Muscle layer of colon (tissue), 2 donors: ENCODE data around the gene GJC2.

ENCODE experiments used
- H3K27ac ChIP-seq: one replicate; pipeline ENCODE4 v1.7.0; 2013; ENCODE audit warnings: low read depth, mild to moderate bottlenecking, low read length, moderate library complexity
- H3K27me3 ChIP-seq, 2 donors: one replicate each; pipeline ENCODE4 v1.7.0; 2013; ENCODE audit warnings: low read length in 2 of 2, mild to moderate bottlenecking in 2 of 2; ENCODE audit not compliant: insufficient read depth in 2 of 2, control insufficient read depth in 1 of 2
- H3K36me3 ChIP-seq: one replicate; pipeline ENCODE4 v1.7.0; 2013; ENCODE audit warnings: mild to moderate bottlenecking, low read length; ENCODE audit not compliant: insufficient read depth
- H3K4me1 ChIP-seq: one replicate; pipeline ENCODE4 v1.7.0; 2013; ENCODE audit warnings: mild to moderate bottlenecking, low read length; ENCODE audit not compliant: insufficient read depth
- H3K4me3 ChIP-seq, 2 donors: one replicate each; pipeline ENCODE4 v1.7.0; 2013; ENCODE audit warnings: low read length in 2 of 2, low read depth in 1 of 2, mild to moderate bottlenecking in 1 of 2, moderate library complexity in 1 of 2
- H3K9ac ChIP-seq: one replicate; pipeline ENCODE4 v1.7.0; 2013; ENCODE audit warnings: low read length
- H3K9me3 ChIP-seq: one replicate; pipeline ENCODE4 v1.7.0; 2013; ENCODE audit warnings: mild to moderate bottlenecking, low read length
- donor health status: abdominal sarcoma.
- donor health status: Adenocarcinoma of cecum.

GJC2 gene

DNA sequence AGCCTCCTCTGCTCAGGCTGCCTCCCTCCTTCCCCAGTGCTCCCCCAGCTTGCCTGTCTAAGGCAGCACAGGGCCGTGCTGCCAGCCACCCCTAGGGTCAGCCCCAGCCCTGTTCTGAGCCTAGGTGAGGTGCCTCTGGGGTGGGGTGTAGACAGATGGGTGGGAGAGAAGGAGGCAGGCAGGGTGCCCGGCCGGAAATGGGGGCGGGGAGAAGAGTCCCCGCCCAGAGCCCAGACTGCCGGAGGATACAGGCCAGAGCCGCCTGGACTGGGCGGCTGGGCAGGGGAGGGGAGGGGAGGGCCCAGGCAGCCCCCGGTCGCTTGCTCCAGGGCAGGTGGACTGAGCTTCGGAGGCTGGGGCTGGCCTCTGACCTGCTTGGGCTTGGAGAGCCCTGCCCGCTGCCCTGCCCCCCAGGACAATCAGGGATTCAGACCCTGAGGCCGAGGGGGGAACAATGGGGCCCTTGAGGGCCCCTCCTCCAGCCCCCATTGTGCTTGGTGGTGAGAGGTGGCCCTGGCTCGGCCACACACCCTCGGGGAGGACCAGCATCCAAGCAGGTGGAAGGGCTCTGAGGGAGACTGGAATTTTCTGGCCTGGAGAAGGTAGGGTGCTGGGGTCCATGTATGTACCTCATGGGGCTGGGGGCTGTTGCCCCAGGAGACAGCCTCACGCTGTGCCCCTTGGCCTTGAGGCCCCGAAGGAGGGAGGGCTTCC, at the start of gene GJC2:
Gene GJC2, plus strand, starts transcription at position 525 of the 714 bp plus-strand sequence. CDS start 7,829 bp downstream, outside the sequence.
- Histone ChIP-seq H3K27ac (peak within 1 kb of the TSS; percentile 98), H3K9ac (peak within 1 kb of the TSS; percentile 82), H3K4me3 (peak within 1 kb of the TSS; percentile 34 to 74), H3K27me3 (no peaks in the 10 kb centered on the region), H3K9me3 (no peaks in the 10 kb centered on the region), H3K4me1 (peaks cover 49% of the 10 kb centered on the region), H3K36me3 (peaks cover 19% of the 10 kb centered on the region)

- Histone ChIP-seq H3K27ac (no peak overlapping the region), H3K9ac (no peak overlapping the region), H3K27me3 (no peaks in the 10 kb centered on the region), H3K4me3 (no peak overlapping the region), H3K9me3 (no peaks in the 10 kb centered on the region), H3K36me3 (peaks cover 40% of the 10 kb centered on the region), H3K4me1 (peaks cover 23% of the 10 kb centered on the region)
Measured at GRCh38 chr1:228100822-228101613, 48.7 kb upstream of the GJC2 start.

DNA sequence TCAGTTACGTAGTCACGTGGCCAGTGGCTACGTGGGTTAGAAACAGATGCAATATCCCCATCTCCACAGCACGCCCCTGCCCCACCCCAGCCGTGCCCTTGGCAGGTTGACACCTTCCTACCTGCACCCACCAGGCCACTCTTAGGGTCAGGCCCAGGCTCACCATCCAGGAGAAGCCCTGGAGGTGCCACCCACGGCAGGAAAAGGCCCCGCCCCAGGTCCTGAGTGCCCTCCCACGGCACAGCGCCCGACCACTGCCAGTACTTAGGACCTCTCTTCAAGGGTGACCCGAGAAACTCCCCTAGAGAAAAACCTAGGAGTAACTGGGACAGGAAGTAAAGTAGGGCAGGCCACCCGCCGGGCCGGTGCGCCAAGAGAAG, 48.1 kb upstream of the GJC2 start:
- Histone ChIP-seq H3K4me1 (peaks cover 19% of the 10 kb centered on the region), H3K9me3 (no peaks in the 10 kb centered on the region), H3K9ac (no peak overlapping the region), H3K27ac (no peak overlapping the region), H3K4me3 (no peak overlapping the region), H3K36me3 (peaks cover 41% of the 10 kb centered on the region), H3K27me3 (no peaks in the 10 kb centered on the region)

DNA sequence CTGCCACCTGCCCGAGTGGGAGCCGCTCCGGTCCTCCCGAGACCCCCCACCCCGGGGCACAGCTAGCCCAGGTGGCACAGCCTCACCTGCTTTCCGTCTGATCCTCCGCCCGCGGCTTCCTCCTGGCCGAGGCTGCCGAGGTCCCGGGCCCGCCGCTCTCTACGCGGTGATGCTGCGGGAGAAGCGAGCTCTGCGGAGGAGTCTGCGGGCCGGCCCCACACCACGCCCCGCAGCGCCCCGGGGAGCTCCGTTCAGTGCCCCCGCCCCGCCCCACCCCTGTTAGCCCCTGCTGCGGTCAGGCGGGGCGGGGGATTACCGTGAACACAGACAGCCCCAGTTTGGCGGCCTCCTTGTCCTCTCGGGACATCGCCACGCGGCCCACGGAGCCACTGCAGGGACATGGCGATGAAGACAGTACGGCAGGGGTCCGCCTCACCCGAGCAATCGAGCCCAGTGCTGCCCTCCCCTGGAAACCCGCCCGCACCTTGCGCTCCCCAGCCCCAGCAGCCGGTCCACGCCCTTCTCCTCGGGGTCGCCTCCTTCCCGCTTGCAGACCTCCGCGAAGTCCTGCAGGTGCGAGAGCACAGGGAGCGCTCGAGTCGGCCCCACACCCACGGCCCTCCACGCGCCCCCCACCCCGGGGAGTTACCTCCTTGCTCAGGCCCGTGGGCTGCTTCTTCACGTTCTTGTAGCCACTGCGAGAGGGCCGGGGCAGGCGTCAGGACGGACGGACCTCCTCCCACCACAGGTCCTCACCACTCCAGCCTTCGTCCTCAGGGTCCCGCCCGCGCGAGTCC, 47.5 kb upstream of the GJC2 start:
- no peak overlapping the region for H3K9ac ChIP-seq
- H3K9me3 ChIP-seq, result no peaks in the 10 kb centered on the region
- peaks cover 19% of the 10 kb centered on the region for H3K4me1 ChIP-seq
- no peaks in the 10 kb centered on the region for H3K27me3 ChIP-seq
- H3K4me3 ChIP-seq, result peak overlapping the region; percentile 38 to 53
- peak overlapping the region; percentile 66 for H3K27ac ChIP-seq
- peaks cover 46% of the 10 kb centered on the region for H3K36me3 ChIP-seq

DNA sequence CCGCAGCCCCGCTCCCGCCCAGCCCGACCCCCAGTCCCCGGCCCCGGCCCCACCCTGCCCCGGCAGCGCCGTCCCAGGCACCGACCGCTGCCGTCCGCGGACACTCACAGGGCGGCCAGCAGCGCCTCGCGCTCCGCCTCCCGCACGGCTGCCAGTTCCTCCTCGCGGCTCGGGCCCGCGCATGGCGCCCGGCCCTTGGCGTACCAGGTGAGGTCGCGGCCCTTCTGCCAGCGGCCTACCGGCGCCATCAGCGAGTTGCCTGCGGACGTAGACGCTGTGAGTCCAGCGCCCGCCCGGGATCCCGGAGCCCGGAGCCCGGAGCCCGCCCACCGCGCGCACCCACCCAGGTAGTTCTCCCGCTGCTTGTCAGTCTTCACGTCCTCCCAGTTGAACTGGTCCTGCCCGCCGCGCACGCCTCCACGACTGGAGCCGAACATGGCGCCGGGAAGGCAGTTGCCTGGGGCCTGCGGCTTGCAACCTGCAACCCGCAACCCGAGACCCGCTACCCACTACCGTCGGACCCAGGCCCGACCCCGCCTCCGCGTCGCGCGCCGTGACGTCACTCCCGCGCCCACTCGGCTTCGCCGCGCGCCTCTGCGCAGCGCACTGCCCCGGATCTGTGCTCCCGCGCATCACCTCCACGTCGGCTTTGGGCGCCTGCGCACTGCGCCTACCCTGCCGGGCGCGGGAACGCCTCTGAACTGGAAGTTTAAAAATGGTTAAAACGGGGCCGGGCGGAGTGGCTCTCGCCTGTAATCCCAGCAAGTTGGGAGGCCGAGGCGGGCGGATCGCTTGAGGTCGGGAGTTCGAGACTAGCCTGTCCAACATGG, 46.7 kb upstream of the GJC2 start, which contains the start of gene C1orf35:
Gene C1orf35, minus strand, starts transcription at position 535 of the 830 bp plus-strand sequence. Its CDS starts 98 bp downstream, at position 437.
- Histone ChIP-seq H3K27me3 (no peaks in the 10 kb centered on the region), H3K9me3 (no peaks in the 10 kb centered on the region), H3K36me3 (peaks cover 43% of the 10 kb centered on the region), H3K4me3 (peak within 1 kb of the TSS; percentile 53 to 80), H3K9ac (no peak within 1 kb of the TSS), H3K4me1 (peaks cover 24% of the 10 kb centered on the region), H3K27ac (peak within 1 kb of the TSS; percentile 77)

DNA sequence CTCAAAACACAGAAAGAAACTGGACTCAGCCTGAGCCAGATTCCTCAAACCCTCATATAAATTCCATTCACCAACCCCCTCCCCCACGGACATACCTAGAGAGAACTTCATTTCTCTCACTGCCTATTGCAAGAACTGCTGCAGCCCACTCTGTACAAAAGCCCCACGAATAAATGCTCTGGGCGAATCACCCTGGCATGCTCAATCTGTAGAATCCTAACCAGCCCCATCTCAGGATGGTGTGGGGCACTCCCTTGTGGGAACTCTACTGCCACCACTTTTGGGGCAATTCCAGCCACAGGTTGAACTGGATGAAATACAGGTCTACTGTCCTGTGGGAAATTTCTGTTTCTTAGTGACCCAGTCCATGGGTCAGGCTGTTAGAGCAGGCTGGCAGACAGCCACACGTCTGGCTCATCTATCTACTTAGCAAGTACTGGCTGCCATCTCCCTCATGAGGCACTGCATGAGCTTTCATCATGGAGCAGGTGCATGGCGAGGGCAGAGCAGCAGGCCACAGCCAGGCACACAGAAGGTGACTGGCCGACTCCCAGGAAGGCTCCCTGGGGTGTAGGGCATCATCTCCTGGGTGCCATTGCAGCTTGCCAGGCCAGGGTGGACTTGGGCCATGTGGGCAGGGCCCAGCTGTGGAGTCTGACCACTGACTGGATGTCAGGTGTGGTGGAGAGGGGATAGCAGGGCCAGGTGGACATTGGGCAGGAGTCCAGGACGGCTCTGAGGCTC, 45.0 kb upstream of the GJC2 start:
- Histone ChIP-seq H3K9me3 (no peaks in the 10 kb centered on the region), H3K9ac (no peak overlapping the region), H3K4me3 (no peak overlapping the region), H3K27me3 (no peaks in the 10 kb centered on the region), H3K36me3 (peaks cover 26% of the 10 kb centered on the region), H3K4me1 (peaks cover 32% of the 10 kb centered on the region), H3K27ac (no peak overlapping the region)

DNA sequence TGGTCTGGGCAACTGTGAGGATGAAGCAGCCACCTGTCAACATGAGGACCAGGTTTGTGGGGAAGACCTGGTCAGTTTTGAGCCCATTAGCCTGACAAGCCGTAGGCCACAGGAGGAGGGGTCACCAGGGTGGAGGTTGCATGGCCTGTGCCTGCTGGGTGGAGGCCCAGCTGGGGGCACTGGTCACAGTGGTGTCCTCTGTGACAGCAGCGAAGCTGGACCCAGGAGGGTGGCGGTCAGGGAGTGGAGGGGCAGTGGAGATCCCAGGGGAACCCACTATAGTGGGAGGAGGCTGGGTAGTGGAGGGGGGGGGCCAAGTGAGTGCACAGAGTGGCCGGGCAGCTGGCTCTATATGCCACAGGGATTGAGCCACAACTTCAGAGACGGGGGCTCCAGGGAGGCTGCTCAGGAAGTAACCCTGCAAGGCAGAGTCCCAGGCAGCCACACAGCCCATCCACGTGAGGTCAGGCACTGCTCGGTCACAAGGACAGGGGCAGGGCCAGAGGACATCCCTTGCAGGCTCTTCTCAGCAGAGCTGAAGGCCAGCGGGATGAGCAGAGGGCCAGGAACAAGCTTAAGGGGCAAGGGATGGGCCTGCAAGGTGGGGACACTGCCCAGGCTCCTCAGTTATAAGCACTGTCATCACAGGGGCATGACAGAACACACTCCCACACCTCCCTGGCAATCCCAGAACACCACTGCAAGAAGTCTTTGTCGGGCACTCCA, 44.3 kb upstream of the GJC2 start:
- H3K36me3 ChIP-seq, result peaks cover 20% of the 10 kb centered on the region
- peaks cover 38% of the 10 kb centered on the region for H3K4me1 ChIP-seq
- H3K27me3 ChIP-seq, result no peaks in the 10 kb centered on the region
- H3K9ac ChIP-seq, result no peak overlapping the region
- H3K27ac ChIP-seq, result no peak overlapping the region
- no peaks in the 10 kb centered on the region for H3K9me3 ChIP-seq
- no peak overlapping the region for H3K4me3 ChIP-seq

GRCh38 chr1:228105996-228106799, 43.5 kb upstream of the GJC2 start:
- Histone ChIP-seq H3K27ac (no peak overlapping the region), H3K9me3 (no peaks in the 10 kb centered on the region), H3K4me3 (no peak overlapping the region), H3K36me3 (peaks cover 14% of the 10 kb centered on the region), H3K9ac (no peak overlapping the region), H3K4me1 (peaks cover 38% of the 10 kb centered on the region), H3K27me3 (no peaks in the 10 kb centered on the region)

- no peak overlapping the region for H3K27ac ChIP-seq
- peaks cover 12% of the 10 kb centered on the region for H3K36me3 ChIP-seq
- H3K27me3 ChIP-seq, result no peaks in the 10 kb centered on the region
- peaks cover 33% of the 10 kb centered on the region for H3K4me1 ChIP-seq
- no peaks in the 10 kb centered on the region for H3K9me3 ChIP-seq
- H3K4me3 ChIP-seq, result no peak overlapping the region
- no peak overlapping the region for H3K9ac ChIP-seq
Measured at GRCh38 chr1:228106800-228107054, 43.0 kb upstream of the GJC2 start.
